ENCODE results near the gene KLF8.
"Not testable (repeated sequence)": the region's sequence is repeated elsewhere in the genome, so short reads cannot be mapped to it uniquely, and the experiment has no call there.

KLF8 gene

GRCh38 chrX:56232221-56233082 lies at the start of gene KLF8:
KLF8 (plus strand) TSS chrX:56232356; CDS start chrX:56233335, 979 bp downstream.
- peak; percentile 84 for DNase-seq (ENCODE audit: low read depth, low spot score)

GRCh38 chrX:56206945-56207344 lies 25.2 kb upstream of the KLF8 start:
- not testable (repeated sequence) for DNase-seq (ENCODE audit: low read depth, low spot score)

GRCh38 chrX:56211701-56212100 lies 20.5 kb upstream of the KLF8 start:
- DNase-seq (ENCODE audit: low read depth, low spot score), result peak; percentile 21

- DNase-seq (ENCODE audit: low read depth, low spot score), result no peak
These were observed 15.8 kb upstream of the KLF8 start for GRCh38 chrX:56216332-56216731.

GRCh38 chrX:56219700-56220099 lies 12.5 kb upstream of the KLF8 start:
- no peak for DNase-seq (ENCODE audit: low read depth, low spot score)

GRCh38 chrX:56221101-56221500 lies 11.1 kb upstream of the KLF8 start:
- no peak for DNase-seq (ENCODE audit: low read depth, low spot score)

GRCh38 chrX:56222473-56223000 lies 9.6 kb upstream of the KLF8 start:
- DNase-seq (ENCODE audit: low read depth, low spot score), result no peak

- no peak for DNase-seq (ENCODE audit: low read depth, low spot score)
These were observed 5.2 kb upstream of the KLF8 start for GRCh38 chrX:56226980-56227379.

GRCh38 chrX:56228914-56229313 lies 3.2 kb upstream of the KLF8 start:
- peak; percentile 59 for DNase-seq (ENCODE audit: low read depth, low spot score)

GRCh38 chrX:56231537-56232090 lies 542 bp upstream of the KLF8 start:
- DNase-seq (ENCODE audit: low read depth, low spot score), result peak; percentile 77

- no peak for DNase-seq (ENCODE audit: low read depth, low spot score)
These were observed 944 bp downstream of the KLF8 start for GRCh38 chrX:56233100-56233499.

- DNase-seq (ENCODE audit: low read depth, low spot score), result peak; percentile 96
These were observed 1.5 kb downstream of the KLF8 start for GRCh38 chrX:56233682-56234081.

GRCh38 chrX:56248492-56248891 lies 16.3 kb downstream of the KLF8 start:
- peak; percentile 81 for DNase-seq (ENCODE audit: low read depth, low spot score)

GRCh38 chrX:56253832-56254703 lies 21.9 kb downstream of the KLF8 start:
- DNase-seq (ENCODE audit: low read depth, low spot score), result no peak

- DNase-seq (ENCODE audit: low read depth, low spot score), result no peak
These were observed 36.7 kb downstream of the KLF8 start for GRCh38 chrX:56268888-56269287.

GRCh38 chrX:56278692-56279091 lies 46.5 kb downstream of the KLF8 start:
- DNase-seq (ENCODE audit: low read depth, low spot score), result no peak

- no peak for DNase-seq (ENCODE audit: low read depth, low spot score)
These were observed 47.7 kb downstream of the KLF8 start for GRCh38 chrX:56279863-56280262.

- DNase-seq (ENCODE audit: low read depth, low spot score), result no peak
These were observed 49.6 kb downstream of the KLF8 start for GRCh38 chrX:56281789-56282188.

- no peak for DNase-seq (ENCODE audit: low read depth, low spot score)
These were observed 52.1 kb downstream of the KLF8 start for GRCh38 chrX:56284269-56284668.

- DNase-seq (ENCODE audit: low read depth, low spot score), result no peak
These were observed 56.5 kb downstream of the KLF8 start for GRCh38 chrX:56288608-56289007.

- DNase-seq (ENCODE audit: low read depth, low spot score), result no peak
These were observed 57.3 kb downstream of the KLF8 start for GRCh38 chrX:56289449-56289848.

- DNase-seq (ENCODE audit: low read depth, low spot score), result no peak
These were observed 76.6 kb downstream of the KLF8 start for GRCh38 chrX:56308726-56309125.
